C4-2B (cell line): Measurements from ENCODE around the gene SCAPER.
"Not testable (repeated sequence)": the region's sequence is repeated elsewhere in the genome, so short reads cannot be mapped to it uniquely, and the experiment has no call there.

ENCODE experiments used
- H3K27ac ChIP-seq: fragments of 450-650 bp; 2 replicates; pipeline ENCODE4 v1.5.1; 2017
- ZFX ChIP-seq: fragments of 450-650 bp; IDR thresholded peaks from 2 replicates; pipeline ENCODE4 v1.6.1; 2017
- TF ChIP-seq, protein P1 (sequence below): fragments of 450-650 bp; conservative IDR thresholded peaks from 2 replicates; pipeline ENCODE4 v1.5.1; 2017; ENCODE audit warnings: mild to moderate bottlenecking

The SCAPER gene

DNA sequence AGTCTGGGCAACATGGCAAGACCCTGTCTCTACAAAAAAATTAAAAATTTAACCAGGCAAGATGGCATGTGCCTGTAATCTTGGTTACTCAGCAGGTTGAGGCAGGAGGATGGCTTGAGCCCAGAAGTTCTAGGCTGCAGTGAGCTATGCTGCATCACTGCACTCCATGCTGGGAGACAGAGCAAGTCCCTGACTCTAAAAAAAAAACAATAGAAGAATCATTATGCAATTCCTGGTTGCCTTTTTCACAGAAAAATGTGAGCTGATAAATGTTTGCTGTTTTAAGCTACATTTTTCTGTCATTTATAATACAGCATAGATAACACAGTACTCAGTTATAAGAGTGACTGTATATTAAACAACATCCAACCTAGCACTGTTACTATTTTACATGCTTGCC, 148.8 kb downstream of the SCAPER start:
- no peak overlapping the region for H3K27ac ChIP-seq
- no peak for TF ChIP-seq ZFX
- TF ChIP-seq, protein P1, sequence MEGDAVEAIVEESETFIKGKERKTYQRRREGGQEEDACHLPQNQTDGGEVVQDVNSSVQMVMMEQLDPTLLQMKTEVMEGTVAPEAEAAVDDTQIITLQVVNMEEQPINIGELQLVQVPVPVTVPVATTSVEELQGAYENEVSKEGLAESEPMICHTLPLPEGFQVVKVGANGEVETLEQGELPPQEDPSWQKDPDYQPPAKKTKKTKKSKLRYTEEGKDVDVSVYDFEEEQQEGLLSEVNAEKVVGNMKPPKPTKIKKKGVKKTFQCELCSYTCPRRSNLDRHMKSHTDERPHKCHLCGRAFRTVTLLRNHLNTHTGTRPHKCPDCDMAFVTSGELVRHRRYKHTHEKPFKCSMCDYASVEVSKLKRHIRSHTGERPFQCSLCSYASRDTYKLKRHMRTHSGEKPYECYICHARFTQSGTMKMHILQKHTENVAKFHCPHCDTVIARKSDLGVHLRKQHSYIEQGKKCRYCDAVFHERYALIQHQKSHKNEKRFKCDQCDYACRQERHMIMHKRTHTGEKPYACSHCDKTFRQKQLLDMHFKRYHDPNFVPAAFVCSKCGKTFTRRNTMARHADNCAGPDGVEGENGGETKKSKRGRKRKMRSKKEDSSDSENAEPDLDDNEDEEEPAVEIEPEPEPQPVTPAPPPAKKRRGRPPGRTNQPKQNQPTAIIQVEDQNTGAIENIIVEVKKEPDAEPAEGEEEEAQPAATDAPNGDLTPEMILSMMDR = no peak

DNA sequence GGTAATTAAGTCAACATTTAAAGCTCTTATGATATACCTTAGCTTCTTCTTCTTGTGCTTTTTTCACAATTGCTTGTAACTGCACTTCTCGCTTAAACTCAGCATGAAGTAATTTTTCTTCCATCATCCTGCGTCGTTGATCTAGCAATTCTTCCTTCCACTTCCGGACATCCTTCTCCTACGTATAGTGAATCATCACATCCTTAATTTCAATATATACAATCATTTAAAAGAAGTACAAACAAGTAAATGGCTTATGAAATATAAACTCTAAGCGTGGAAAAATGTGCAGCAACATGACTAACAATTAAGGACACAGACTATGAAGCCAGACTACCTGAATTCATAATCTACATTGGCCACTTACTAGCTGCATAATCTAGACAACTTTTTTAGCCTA, 151.4 kb downstream of the SCAPER start:
- no peak overlapping the region for H3K27ac ChIP-seq
- no peak for TF ChIP-seq ZFX
- TF ChIP-seq, protein P1 = no peak

DNA sequence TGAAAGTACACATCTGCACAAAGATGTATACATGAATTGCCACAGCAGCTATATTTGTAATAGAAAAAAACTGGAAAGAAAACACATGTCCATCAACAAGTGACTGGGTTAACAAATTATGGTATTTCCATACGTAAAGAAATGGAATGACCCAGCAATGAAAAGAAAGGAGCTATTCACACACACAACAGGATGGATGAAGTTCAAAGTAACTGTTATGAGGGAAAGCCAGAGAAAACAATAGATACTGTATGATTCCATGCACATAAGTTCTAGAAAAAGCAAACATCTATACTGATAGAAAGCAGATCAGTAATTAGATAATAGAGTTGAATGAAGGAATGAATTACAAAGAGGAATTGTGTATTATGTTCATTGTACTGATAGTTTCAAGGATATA, 152.0 kb downstream of the SCAPER start:
- no peak for TF ChIP-seq ZFX
- TF ChIP-seq, protein P1 = no peak
- no peak overlapping the region for H3K27ac ChIP-seq

DNA sequence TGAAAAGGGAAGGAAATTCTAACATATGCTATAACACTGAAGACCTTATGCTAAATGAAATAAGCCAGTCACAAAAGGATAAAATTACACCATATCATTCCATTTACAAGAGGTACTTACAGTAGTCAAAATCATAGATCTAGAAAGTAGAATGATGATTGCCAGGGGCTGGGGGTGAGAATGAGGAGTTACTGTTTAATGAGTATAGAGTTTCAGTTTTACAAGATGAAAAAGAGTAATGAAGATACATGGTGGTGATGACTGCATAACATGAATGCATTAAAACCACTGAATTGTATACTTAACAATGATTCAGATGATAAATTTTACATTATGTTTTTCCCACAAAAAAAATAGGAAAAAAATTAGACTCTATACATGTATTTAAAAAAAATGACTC, 152.6 kb downstream of the SCAPER start:
- no peak for TF ChIP-seq ZFX
- TF ChIP-seq, protein P1 = no peak
- H3K27ac ChIP-seq = no peak overlapping the region

DNA sequence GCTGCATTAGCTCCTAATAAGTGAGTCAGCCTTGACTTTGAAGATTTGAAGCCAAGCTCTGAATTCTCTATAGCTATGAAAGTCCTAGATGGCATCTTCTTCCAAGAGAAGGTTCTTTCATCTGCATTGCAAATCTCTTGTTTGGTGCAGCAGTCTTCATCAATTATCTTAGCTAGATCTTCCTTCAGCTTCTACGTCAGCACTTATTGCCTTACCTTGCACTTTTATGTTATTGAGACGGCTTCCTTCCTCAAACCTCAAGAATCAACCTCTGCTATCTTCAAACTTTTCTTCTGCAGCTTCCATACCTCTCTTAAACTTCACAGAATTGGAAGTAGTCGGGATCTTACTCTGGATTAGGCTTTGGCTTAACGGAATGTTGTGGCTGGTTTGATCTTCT, 167.6 kb downstream of the SCAPER start:
- TF ChIP-seq, protein P1 = no peak
- no peak for TF ChIP-seq ZFX
- no peak overlapping the region for H3K27ac ChIP-seq

DNA sequence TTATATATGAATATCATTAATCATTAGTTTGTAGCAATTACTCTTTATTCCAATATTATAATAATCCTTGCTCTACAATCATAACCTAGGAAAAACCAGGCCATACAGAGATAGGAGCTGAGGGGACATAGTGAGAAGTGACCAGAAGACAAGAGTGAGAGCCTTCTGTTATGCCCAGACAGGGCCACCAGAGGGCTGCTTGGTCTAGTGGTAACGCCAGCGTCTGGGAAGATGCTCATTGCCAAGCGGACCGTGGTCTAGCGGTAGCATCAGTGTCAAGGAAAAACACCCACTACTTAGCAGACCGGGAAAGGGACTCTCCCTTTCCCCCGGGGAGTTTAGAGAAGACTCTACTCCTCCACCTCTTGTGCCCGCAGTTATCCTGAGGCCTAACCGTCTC, 172.8 kb downstream of the SCAPER start:
- not testable (repeated sequence) for H3K27ac ChIP-seq
- TF ChIP-seq, protein P1 = peak; percentile 50

DNA sequence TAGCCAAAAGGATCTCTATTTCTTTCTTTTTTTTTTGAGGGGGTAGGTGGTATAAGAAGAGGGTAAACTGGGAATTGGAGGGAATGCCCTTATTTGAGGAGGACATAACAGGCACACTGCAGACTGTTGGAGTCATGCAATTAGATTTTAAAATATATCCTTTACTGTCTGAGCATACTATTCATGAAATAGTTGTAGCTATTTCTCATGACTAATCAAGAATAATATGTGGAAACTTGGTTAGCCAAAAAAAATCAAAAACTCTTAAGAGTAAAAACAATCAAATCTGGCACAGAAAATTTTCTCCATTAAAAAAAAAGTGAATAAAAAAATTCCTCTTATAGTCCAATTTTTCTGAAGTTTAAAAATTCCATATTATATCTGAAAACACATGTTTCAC, 174.9 kb downstream of the SCAPER start:
- H3K27ac ChIP-seq = no peak overlapping the region
- TF ChIP-seq, protein P1 = no peak
- no peak for TF ChIP-seq ZFX

DNA sequence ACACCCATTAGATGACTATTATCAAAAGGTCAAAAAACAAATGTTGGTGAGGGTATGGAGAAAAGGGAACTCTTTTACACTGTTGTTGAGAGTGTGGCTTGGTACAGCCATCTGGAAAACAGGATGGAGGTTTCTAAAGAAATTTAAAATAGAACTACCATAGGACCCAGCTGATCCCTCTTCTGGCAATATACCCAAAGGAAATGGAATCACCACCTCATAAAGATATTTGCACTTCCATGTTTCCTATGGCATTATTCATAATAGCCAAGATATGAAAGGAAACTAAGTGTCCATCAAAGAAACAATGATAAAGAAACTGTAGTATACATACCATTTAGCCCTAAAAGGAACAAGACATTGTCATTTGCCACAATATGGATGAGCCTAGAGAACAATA, 186.3 kb downstream of the SCAPER start:
- no peak overlapping the region for H3K27ac ChIP-seq
- no peak for TF ChIP-seq ZFX
- TF ChIP-seq, protein P1 = no peak
